Keratinocyte (primary cell): ENCODE data around the gene C2orf92. TPM values are rescaled to one million over a fixed set of nuclear protein-coding genes. Genes with fewer than 3 reads are reported as not detected.
"Not testable (repeated sequence)": the region's sequence is repeated elsewhere in the genome, so short reads cannot be mapped to it uniquely, and the experiment has no call there.

ENCODE experiments used
- DNase-seq: peaks from one replicate; pipeline ENCODE4 v3.0.0-alpha.2; 2011; ENCODE audit warnings: low read depth, missing footprints, low spot score
- FAIRE-seq: peaks from 2 replicates; lab custom pipeline; 2011; peaks lifted over from hg19 to GRCh38; lab: Jason Lieb, UNC
- H2AFZ ChIP-seq: 2 replicates; pipeline ENCODE4 v1.6.0; 2012; ENCODE audit warnings: low read length, control low read depth, inconsistent platforms; ENCODE audit not compliant: control insufficient read depth
- H3K27ac ChIP-seq: 2 replicates; pipeline ENCODE4 v1.5.1; 2011; ENCODE audit warnings: low read length; ENCODE audit not compliant: control insufficient read depth, insufficient read depth
- H3K27me3 ChIP-seq: 3 replicates; pipeline ENCODE4 v1.6.0; 2011; ENCODE audit warnings: low read length; ENCODE audit not compliant: control insufficient read depth, insufficient read depth; ENCODE audit errors: extremely low read depth
- H3K36me3 ChIP-seq, 2 experiments: 2 replicates in 1 of 2; 3 replicates in 1 of 2; pipeline ENCODE4 v1.5.1; 2011; ENCODE audit warnings: low read length in 2 of 2, mild to moderate bottlenecking in 1 of 2; ENCODE audit not compliant: control insufficient read depth in 2 of 2, insufficient read depth in 2 of 2; ENCODE audit errors: extremely low read depth in 1 of 2
- H3K4me1 ChIP-seq: 3 replicates; pipeline ENCODE4 v1.5.1; 2011; ENCODE audit warnings: low read length; ENCODE audit not compliant: control insufficient read depth, insufficient read depth; ENCODE audit errors: extremely low read depth
- H3K4me2 ChIP-seq: 3 replicates; pipeline ENCODE4 v1.6.0; 2011; ENCODE audit warnings: low read depth, low read length; ENCODE audit not compliant: control insufficient read depth, insufficient read depth; ENCODE audit errors: extremely low read depth
- H3K4me3 ChIP-seq, 3 experiments: fragments of 200-600 bp in 1 of 3; sonication (generic) in 1 of 3; 2 replicates in 2 of 3; 3 replicates in 1 of 3; pipeline ENCODE4 v1.5.1; 2011 to 2016; ENCODE audit warnings: low read length in 3 of 3, mild to moderate bottlenecking in 3 of 3, control low read depth in 2 of 3, inconsistent platforms in 1 of 3, low read depth in 1 of 3, mixed read lengths in 1 of 3, mixed run types in 1 of 3, moderate library complexity in 1 of 3; ENCODE audit not compliant: control insufficient read depth in 2 of 3, insufficient read depth in 2 of 3; ENCODE audit errors: extremely low read depth in 1 of 3
- H3K79me2 ChIP-seq: 2 replicates; pipeline ENCODE4 v1.6.0; 2012; ENCODE audit warnings: low read length; ENCODE audit not compliant: control insufficient read depth, insufficient read depth
- H3K9ac ChIP-seq: 3 replicates; pipeline ENCODE4 v1.6.0; 2011; ENCODE audit warnings: low read length; ENCODE audit not compliant: control insufficient read depth, insufficient read depth; ENCODE audit errors: extremely low read depth
- H3K9me1 ChIP-seq: 3 replicates; pipeline ENCODE4 v1.6.0; 2011; ENCODE audit warnings: low read length; ENCODE audit not compliant: control insufficient read depth, insufficient read depth; ENCODE audit errors: extremely low read depth
- H3K9me3 ChIP-seq: 2 replicates; pipeline ENCODE4 v1.5.1; 2012; ENCODE audit warnings: low read depth, low read length; ENCODE audit not compliant: control insufficient read depth
- H4K20me1 ChIP-seq: 3 replicates; pipeline ENCODE4 v1.6.0; 2011; ENCODE audit warnings: low read length; ENCODE audit not compliant: control insufficient read depth, insufficient read depth; ENCODE audit errors: extremely low read depth
- EZH2 ChIP-seq: IDR thresholded peaks from one replicate; pipeline ENCODE4 v1.6.1; 2012; ENCODE audit warnings: inconsistent platforms, mild to moderate bottlenecking, low read length, moderate library complexity
- dilution Hi-C: fragments of 300-500 bp; cut with MboI; formaldehyde crosslinking; loops from one replicate; pipeline ENCODE4 v1.7.0; 2020; ENCODE audit warnings: low sequenced_read_pairs; ENCODE audit not compliant: extremely low pct_ligation_motif_present
- polyA plus RNA-seq, 5 experiments: library from polyadenylated mRNA; depleted of rRNA in 3 of 5; stranded (reverse) in 3 of 5; stranded (forward) in 1 of 5; unstranded in 1 of 5; fragments of >200 nt; gene quantifications; 1 replicate in 1 of 5; 2 replicates in 3 of 5; 3 replicates in 1 of 5; pipeline versions ENCODE4 v1.2.1 to v1.2.3, GENCODE V29; 2011 to 2012; ENCODE audit warnings: missing spikeins in 2 of 5, low read depth in 1 of 5, low replicate concordance in 1 of 5
- TF ChIP-seq, protein P1 (sequence below), 3 experiments: IDR thresholded peaks in 1 of 3; conservative IDR thresholded peaks in 1 of 3; optimal IDR thresholded peaks in 1 of 3; 2 replicates in 2 of 3; 3 replicates in 1 of 3; pipeline versions ENCODE3 to v1.5.1; 2011; ENCODE audit warnings: low read length in 3 of 3, mild to moderate bottlenecking in 3 of 3, moderate library complexity in 2 of 3, control low read depth in 1 of 3, inconsistent platforms in 1 of 3; ENCODE audit not compliant: insufficient read depth in 2 of 3; ENCODE audit errors: extremely low read depth in 1 of 3

C2orf92 gene
- polyA plus RNA-seq, 1 donor (not counting 4 experiments of a cell fraction or from before 2014, with no cell fraction given): 1.6 TPM

DNA sequence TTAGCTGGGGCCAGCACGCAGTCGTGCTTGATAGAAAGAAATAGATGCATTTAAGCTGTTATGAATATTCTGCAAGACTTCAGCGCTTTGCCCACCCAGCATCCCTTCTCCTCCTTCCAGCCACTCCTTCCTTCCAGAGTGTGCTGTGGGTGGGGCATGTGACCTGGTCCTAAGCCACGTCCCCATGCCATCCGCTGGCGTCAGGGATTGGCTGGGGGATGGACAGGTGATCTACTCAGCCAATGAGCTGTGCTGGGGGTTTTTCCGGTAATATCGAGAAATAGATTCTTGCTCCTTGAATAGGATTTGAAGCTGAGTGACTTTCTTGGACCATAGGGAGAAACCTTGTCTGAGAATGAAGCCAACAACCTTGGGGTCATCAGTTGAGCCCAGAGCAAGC, 39.1 kb downstream of the C2orf92 start:
- no peaks in the 10 kb centered on the region for H3K4me1 ChIP-seq
- H3K4me3 ChIP-seq: no peak overlapping the region
- no peaks in the 10 kb centered on the region for H3K36me3 ChIP-seq
- no peak overlapping the region for H3K27ac ChIP-seq
- TF ChIP-seq, protein P1, sequence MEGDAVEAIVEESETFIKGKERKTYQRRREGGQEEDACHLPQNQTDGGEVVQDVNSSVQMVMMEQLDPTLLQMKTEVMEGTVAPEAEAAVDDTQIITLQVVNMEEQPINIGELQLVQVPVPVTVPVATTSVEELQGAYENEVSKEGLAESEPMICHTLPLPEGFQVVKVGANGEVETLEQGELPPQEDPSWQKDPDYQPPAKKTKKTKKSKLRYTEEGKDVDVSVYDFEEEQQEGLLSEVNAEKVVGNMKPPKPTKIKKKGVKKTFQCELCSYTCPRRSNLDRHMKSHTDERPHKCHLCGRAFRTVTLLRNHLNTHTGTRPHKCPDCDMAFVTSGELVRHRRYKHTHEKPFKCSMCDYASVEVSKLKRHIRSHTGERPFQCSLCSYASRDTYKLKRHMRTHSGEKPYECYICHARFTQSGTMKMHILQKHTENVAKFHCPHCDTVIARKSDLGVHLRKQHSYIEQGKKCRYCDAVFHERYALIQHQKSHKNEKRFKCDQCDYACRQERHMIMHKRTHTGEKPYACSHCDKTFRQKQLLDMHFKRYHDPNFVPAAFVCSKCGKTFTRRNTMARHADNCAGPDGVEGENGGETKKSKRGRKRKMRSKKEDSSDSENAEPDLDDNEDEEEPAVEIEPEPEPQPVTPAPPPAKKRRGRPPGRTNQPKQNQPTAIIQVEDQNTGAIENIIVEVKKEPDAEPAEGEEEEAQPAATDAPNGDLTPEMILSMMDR (optimal IDR thresholded peaks at IDR 0.05 in 1 of 3, IDR thresholded peaks at IDR 0.05 in 1 of 3, conservative IDR thresholded peaks at IDR 0.05 in 1 of 3; ENCODE audit: extremely low read depth in 1 of 3, insufficient read depth in 2 of 3, low read length in 3 of 3): no peak
- TF ChIP-seq EZH2: no peak
- no peaks in the 10 kb centered on the region for H3K9me3 ChIP-seq
- H3K9me1 ChIP-seq: no peaks in the 10 kb centered on the region
- no peaks in the 10 kb centered on the region for H3K79me2 ChIP-seq
- no peak overlapping the region for H3K4me2 ChIP-seq
- H3K9ac ChIP-seq: no peak overlapping the region
- DNase-seq: no peak
- H2AFZ ChIP-seq: no peak overlapping the region
- H4K20me1 ChIP-seq: no peaks in the 10 kb centered on the region
- FAIRE-seq: no peak
- dilution Hi-C loops: no loop called here
- peaks cover 4% of the 10 kb centered on the region for H3K27me3 ChIP-seq

DNA sequence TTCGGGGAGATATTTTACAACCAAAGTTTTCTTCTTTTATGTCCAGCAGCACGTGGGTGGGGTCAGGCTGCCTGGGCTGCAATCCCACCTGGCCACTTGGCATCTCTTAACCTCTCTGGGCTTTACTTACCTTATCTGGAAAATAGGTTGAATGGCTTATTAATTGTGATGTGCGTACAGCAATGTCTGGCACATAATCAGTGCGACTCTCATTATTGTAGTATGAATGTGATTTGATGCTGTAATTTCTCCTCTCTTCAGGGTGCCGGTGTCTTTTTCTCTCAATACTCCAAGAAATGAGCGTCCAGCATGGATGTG, 41.8 kb downstream of the C2orf92 start:
- dilution Hi-C loops: no loop called here
- DNase-seq: no peak
- no peaks in the 10 kb centered on the region for H3K36me3 ChIP-seq
- no peaks in the 10 kb centered on the region for H3K9me3 ChIP-seq
- H3K4me2 ChIP-seq: no peak overlapping the region
- no peak overlapping the region for H2AFZ ChIP-seq
- H3K9ac ChIP-seq: no peak overlapping the region
- TF ChIP-seq EZH2: no peak
- TF ChIP-seq, protein P1 (optimal IDR thresholded peaks at IDR 0.05 in 1 of 3, IDR thresholded peaks at IDR 0.05 in 1 of 3, conservative IDR thresholded peaks at IDR 0.05 in 1 of 3; ENCODE audit: extremely low read depth in 1 of 3, insufficient read depth in 2 of 3, low read length in 3 of 3): no peak
- no peak overlapping the region for H3K27ac ChIP-seq
- H3K79me2 ChIP-seq: no peaks in the 10 kb centered on the region
- peaks cover 4% of the 10 kb centered on the region for H3K27me3 ChIP-seq
- FAIRE-seq: no peak
- peaks cover 5% of the 10 kb centered on the region for H3K4me1 ChIP-seq
- no peaks in the 10 kb centered on the region for H4K20me1 ChIP-seq
- H3K9me1 ChIP-seq: no peaks in the 10 kb centered on the region
- H3K4me3 ChIP-seq: no peak overlapping the region

DNA sequence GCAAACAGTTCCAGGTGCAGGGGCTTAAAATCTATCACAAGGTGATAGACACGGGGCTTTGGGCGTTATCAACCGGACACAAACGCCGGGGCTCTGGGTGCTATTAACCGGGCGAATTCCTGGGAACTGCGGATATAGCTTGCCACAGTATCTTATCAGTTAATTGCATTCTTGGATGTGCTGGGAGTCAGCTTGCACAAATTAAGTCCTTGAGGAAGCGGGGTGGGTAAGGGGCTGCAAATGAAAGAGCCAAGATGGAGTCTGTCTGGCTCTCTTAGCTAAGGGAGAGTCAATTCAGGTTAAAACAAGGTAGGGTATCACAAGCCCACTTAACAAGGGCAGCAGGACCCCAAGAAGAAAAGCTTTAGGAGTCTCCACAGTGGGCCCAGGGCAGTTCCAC, 42.7 kb downstream of the C2orf92 start:
- H3K9ac ChIP-seq, H3K9me3 ChIP-seq, DNase-seq, H3K27me3 ChIP-seq, FAIRE-seq, H3K9me1 ChIP-seq, H3K4me1 ChIP-seq, H3K27ac ChIP-seq, H3K4me2 ChIP-seq, H4K20me1 ChIP-seq, H2AFZ ChIP-seq, H3K36me3 ChIP-seq, H3K79me2 ChIP-seq, H3K4me3 ChIP-seq, dilution Hi-C loops: not testable (repeated sequence)
